ENCODE results near the gene NTSR1. TPM values are rescaled to one million over a fixed set of nuclear protein-coding genes. Genes with fewer than 3 reads are reported as not detected.
A peak's percentile ranks its signal among the peaks of the same experiment; 100 is the strongest.

NTSR1 gene
- total RNA-seq, 1 donor from 2014 or later, result 0.26 TPM

DNA sequence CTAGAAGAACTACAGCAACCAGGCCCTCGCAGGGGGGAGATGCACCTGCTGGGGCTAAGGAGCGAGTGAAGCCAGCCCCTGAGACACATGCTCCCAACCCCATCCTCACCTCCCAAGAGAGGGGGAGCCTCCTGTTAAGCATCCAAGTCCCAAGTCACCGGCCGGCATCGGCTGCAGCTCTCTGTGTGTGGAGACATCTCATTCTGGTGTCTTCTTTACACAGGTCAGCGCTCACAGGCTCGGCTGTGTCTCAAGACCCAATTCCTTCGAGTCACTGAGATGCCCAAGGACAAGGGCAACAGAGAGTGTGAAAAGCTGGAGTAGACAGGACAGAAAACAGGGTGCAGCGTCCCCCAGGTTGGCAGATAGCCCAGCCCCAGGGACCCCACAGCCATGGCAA lies 66.6 kb downstream of the NTSR1 start:
- Histone ChIP-seq H3K27ac (no peak overlapping the region), H3K36me3 (no peaks in the 10 kb centered on the region), H3K4me3 (no peak overlapping the region), H4K20me1 (ENCODE audit: low read depth) (no peaks in the 10 kb centered on the region), H3K4me1 (peaks cover under 1% of the 10 kb centered on the region), H3K9me3 (ENCODE audit: low read depth) (no peaks in the 10 kb centered on the region), H3K4me2 (no peak overlapping the region), H3F3A (ENCODE audit: low read depth) (no peaks in the 10 kb centered on the region), H3K9ac (no peak overlapping the region), H3K27me3 (no peaks in the 10 kb centered on the region), H2AFZ (replicated peaks) (no peak overlapping the region), H3K79me2 (ENCODE audit: low read depth) (no peaks in the 10 kb centered on the region)
- peaks cover 9% of the 10 kb centered on the region for H3K27me3 Mint-ChIP-seq (ENCODE audit: insufficient read depth, low read depth)
- no peak overlapping the region for H3K4me3 Mint-ChIP-seq
- no peak overlapping the region for H3K27ac Mint-ChIP-seq
- TF ChIP-seq EZH2phosphoT487 (IDR thresholded peaks at IDR 0.05), result no peak
- TF ChIP-seq, protein P1, sequence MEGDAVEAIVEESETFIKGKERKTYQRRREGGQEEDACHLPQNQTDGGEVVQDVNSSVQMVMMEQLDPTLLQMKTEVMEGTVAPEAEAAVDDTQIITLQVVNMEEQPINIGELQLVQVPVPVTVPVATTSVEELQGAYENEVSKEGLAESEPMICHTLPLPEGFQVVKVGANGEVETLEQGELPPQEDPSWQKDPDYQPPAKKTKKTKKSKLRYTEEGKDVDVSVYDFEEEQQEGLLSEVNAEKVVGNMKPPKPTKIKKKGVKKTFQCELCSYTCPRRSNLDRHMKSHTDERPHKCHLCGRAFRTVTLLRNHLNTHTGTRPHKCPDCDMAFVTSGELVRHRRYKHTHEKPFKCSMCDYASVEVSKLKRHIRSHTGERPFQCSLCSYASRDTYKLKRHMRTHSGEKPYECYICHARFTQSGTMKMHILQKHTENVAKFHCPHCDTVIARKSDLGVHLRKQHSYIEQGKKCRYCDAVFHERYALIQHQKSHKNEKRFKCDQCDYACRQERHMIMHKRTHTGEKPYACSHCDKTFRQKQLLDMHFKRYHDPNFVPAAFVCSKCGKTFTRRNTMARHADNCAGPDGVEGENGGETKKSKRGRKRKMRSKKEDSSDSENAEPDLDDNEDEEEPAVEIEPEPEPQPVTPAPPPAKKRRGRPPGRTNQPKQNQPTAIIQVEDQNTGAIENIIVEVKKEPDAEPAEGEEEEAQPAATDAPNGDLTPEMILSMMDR (IDR thresholded peaks at IDR 0.05), result no peak
- no peak for TF ChIP-seq EZH2 (IDR thresholded peaks at IDR 0.05)
- DNase-seq (ENCODE audit: low spot score), result no peak
- no peaks in the 10 kb centered on the region for H3K36me3 Mint-ChIP-seq
- H3K4me1 Mint-ChIP-seq, result peaks cover 40% of the 10 kb centered on the region
- no peaks in the 10 kb centered on the region for H3K9me3 Mint-ChIP-seq

DNA sequence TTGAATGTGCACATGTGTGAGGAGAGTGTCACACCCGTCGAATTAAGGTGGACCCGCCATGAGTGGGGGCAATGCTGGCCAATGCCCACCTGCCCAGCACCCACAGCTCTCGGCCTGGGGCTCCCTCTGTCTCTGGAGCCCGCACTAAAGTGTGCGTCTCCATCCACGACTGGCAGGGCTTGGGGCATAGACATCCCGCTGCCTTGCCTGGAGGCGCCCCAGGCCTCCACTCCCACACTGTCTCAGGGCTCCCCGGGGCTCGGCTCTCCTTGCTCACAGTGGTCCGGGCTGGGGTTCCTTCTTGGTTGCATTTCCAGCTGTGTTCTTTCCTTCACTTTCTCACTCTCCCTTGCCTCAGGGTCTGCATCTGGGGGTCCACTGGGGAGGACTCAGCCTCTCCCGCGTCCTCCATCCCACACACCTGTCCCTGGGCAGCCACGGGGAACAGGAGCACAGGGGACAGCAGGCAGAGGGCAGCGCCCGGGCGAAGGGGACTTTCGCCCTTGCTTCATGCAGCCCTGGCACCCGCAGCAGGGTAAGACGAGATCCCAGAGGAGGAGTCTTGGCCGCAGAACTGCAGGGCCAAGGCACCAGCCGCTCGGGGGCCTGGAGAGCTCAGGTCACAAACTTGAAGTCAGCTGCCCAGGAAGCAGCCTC lies 67.5 kb downstream of the NTSR1 start:
- no peak for DNase-seq (ENCODE audit: low spot score)
- Histone ChIP-seq H2AFZ (replicated peaks) (no peak overlapping the region), H4K20me1 (ENCODE audit: low read depth) (no peaks in the 10 kb centered on the region), H3K9ac (no peak overlapping the region), H3K4me3 (no peak overlapping the region), H3K79me2 (ENCODE audit: low read depth) (no peaks in the 10 kb centered on the region), H3K27ac (no peak overlapping the region), H3K27me3 (no peaks in the 10 kb centered on the region), H3F3A (ENCODE audit: low read depth) (no peaks in the 10 kb centered on the region), H3K4me2 (no peak overlapping the region), H3K36me3 (no peaks in the 10 kb centered on the region), H3K4me1 (peaks cover 6% of the 10 kb centered on the region), H3K9me3 (ENCODE audit: low read depth) (no peaks in the 10 kb centered on the region)
- no peak overlapping the region for H3K4me3 Mint-ChIP-seq
- no peaks in the 10 kb centered on the region for H3K36me3 Mint-ChIP-seq
- no peaks in the 10 kb centered on the region for H3K9me3 Mint-ChIP-seq
- H3K27ac Mint-ChIP-seq, result peak overlapping the region; percentile 31
- H3K4me1 Mint-ChIP-seq, result peaks cover 47% of the 10 kb centered on the region
- TF ChIP-seq, protein P1 (IDR thresholded peaks at IDR 0.05), result no peak
- TF ChIP-seq EZH2phosphoT487 (IDR thresholded peaks at IDR 0.05), result no peak
- no peak for TF ChIP-seq EZH2 (IDR thresholded peaks at IDR 0.05)
- H3K27me3 Mint-ChIP-seq (ENCODE audit: insufficient read depth, low read depth), result peaks cover 9% of the 10 kb centered on the region

DNA sequence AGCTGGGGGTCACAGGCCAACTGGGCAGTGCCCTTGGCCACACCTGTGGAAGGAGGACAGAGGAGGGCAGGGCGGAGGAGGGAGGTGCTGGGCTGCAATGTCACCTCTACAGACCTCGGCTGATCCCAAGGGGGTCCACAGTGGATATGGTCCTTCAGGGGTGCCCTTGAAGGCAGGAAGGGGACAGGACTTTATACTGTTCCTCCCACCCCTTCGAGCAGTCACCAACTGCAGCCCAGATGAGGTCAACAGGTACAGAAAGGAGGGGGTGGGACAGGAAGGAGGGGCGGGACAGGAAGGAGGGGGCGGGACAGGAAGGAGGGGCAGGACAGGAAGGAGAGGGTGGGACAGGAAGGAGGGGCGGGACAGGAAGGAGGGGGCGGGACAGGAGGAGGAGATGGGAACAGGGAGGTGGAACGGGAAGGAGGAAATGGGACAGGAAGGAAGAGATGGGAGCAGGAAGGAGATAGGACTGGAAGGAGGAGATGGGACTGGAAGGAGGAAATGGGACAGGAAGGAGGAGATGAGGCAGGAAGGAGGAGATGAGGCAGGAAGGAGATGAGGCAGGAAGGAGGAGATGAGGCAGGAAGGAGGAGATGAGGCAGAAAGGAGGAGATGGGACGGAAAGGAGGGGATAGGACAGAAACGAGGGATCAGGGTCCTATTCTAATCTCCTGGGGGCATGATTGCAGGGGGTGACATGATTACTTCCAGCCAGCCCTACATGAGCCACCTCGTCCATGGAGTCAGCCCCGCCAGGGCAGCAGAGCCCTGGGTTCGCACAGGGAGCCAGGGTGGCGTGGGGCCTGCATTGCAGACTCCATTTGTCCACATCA lies 68.3 kb downstream of the NTSR1 start:
- H3K4me1 ChIP-seq, result peaks cover 6% of the 10 kb centered on the region

More for the DNA sequence above, 68.3 kb downstream of the NTSR1 start:
- no peaks in the 10 kb centered on the region for H3K36me3 ChIP-seq
- Mint-ChIP-seq H3K4me1 (peaks cover 44% of the 10 kb centered on the region), H3K4me3 (no peak overlapping the region), H3K27ac (peak overlapping the region; percentile 63), H3K27me3 (ENCODE audit: insufficient read depth, low read depth) (peaks cover 9% of the 10 kb centered on the region), H3K9me3 (no peaks in the 10 kb centered on the region), H3K36me3 (no peaks in the 10 kb centered on the region)
- no peak overlapping the region for H2AFZ ChIP-seq (replicated peaks)
- H4K20me1 ChIP-seq (ENCODE audit: low read depth), result no peaks in the 10 kb centered on the region
- TF ChIP-seq EZH2 (IDR thresholded peaks at IDR 0.05) (no peak), EZH2phosphoT487 (IDR thresholded peaks at IDR 0.05) (no peak)
- TF ChIP-seq, protein P1 (IDR thresholded peaks at IDR 0.05), result no peak
- no peak overlapping the region for H3K9ac ChIP-seq
- no peaks in the 10 kb centered on the region for H3K79me2 ChIP-seq (ENCODE audit: low read depth)
- H3F3A ChIP-seq (ENCODE audit: low read depth), result no peaks in the 10 kb centered on the region
- no peaks in the 10 kb centered on the region for H3K9me3 ChIP-seq (ENCODE audit: low read depth)
- no peak overlapping the region for H3K4me3 ChIP-seq
- H3K27me3 ChIP-seq, result no peaks in the 10 kb centered on the region
- H3K27ac ChIP-seq, result no peak overlapping the region
- H3K4me2 ChIP-seq, result no peak overlapping the region
- DNase-seq (ENCODE audit: low spot score), result no peak

Measured in neural progenitor cell (in vitro differentiated cells).